GM21723 (cell line): ENCODE data around the gene OSBPL10.

ENCODE experiments used
- ATAC-seq: cut with Tn5 transposase; IDR thresholded peaks from one replicate; pipeline ENCODE4 v1.9.1; 2021; ENCODE audit warnings: mild to moderate bottlenecking, moderate library complexity; ENCODE audit not compliant: unreplicated experiment

The OSBPL10 gene

GRCh38 chr3:31636694-31637442 is 344.2 kb downstream of the OSBPL10 start:
- no peak for ATAC-seq

DNA sequence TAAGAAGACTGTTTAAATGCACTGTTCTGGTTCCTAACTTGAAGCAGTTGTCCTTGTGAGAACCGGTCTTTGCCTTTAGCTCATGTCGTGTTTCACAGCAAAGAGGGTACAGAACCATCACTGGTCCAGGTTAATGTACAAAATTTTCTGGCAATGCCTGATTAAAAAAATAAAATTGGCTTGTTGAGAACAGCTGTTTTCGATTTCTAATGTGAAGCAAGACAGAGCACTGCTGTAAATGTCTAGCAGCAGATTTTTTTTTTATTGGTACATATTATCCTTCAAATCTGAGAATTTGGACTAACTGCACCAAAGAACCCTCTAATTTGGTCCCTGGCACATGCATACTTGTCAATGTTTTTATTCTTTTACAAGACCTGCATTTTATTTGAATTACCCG is 345.0 kb downstream of the OSBPL10 start:
- ATAC-seq: no peak

- ATAC-seq: no peak
These were observed 345.5 kb downstream of the OSBPL10 start for GRCh38 chr3:31635545-31635944.

DNA sequence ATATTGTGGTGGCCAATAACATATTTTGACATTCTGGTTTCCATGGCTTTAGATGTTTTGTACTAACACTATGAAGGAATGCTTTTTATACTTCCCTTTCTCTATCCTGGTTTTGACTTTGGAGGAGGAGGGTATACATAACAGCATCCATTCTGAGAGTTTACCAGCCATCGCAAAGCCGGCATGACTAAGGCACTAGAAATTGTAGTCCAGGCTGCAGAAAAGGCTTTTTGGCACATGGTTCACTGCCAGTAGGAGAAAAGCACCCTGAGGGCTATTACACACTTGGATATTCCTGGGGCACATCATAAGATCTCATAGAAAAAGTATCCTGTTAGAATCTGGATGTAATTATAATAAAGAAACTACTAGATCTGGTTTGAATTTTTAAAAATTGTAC is 346.6 kb downstream of the OSBPL10 start:
- ATAC-seq: no peak

- no peak for ATAC-seq
These were observed 352.0 kb downstream of the OSBPL10 start for GRCh38 chr3:31629054-31629453.

- no peak for ATAC-seq
These were observed 355.7 kb downstream of the OSBPL10 start for GRCh38 chr3:31625358-31625757.

DNA sequence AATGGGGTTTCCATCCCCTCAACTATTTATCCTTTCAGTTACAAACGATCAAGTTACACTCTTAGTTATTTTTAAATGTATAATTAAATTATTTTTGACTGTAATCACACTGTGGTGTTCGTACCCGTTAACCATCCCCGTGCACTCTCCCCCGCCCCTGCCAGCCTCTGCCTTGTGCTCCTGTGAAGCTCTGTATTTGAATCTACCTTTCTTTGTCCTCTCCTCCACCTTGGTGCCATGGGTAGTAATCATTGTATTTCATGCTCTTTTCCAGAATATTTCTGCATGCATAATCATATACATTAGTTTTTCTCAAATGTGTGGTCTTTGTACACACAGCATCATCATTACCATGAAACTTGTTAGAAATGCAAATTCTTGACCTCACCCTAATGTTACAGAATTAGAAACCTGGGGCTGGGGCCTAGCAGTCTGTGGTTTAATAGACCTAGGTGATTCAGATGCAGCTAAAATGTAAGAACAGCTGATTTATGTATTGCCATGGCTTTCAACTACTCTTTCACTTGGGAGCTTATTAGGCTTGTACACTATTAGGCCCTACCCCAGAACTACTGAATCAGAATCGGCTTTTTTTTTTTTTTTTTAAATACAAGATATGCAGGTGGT is 356.9 kb downstream of the OSBPL10 start:
- ATAC-seq: no peak

DNA sequence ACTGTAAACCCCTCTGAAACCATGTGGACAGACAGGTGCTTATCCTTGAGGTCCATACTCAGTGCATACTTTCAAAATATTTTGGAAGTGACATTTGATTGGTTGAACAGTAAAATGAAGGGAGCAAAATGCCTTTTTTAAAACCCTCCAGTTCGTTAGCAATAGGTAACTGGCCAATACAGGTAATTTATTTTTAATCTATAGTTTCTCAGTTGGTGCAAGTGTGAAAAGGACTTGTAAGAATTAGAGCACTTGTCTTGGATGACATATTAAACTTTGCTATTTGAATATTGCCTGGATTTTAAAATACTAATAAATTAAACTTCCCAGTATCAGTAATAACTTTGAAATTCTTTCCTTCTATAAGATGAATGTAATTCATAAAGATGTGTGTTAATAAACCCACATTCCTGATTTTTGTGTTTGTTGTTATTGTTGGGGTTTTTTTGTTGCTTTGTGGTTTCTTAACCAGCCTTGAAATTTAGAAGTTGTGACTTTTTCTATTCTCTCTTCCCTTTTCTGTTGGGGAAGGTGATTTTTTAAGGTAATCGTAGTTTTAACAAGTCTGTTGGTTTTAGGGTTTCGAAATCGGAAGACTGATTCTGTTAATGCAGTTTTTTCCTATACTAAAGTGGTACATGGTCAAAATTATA is 358.3 kb downstream of the OSBPL10 start:
- peak; percentile 74 for ATAC-seq

- no peak for ATAC-seq
These were observed 359.7 kb downstream of the OSBPL10 start for GRCh38 chr3:31621314-31621713.

GRCh38 chr3:31620656-31621055 is 360.4 kb downstream of the OSBPL10 start:
- ATAC-seq: peak; percentile 42

GRCh38 chr3:31616711-31617110 is 364.4 kb downstream of the OSBPL10 start:
- no peak for ATAC-seq

DNA sequence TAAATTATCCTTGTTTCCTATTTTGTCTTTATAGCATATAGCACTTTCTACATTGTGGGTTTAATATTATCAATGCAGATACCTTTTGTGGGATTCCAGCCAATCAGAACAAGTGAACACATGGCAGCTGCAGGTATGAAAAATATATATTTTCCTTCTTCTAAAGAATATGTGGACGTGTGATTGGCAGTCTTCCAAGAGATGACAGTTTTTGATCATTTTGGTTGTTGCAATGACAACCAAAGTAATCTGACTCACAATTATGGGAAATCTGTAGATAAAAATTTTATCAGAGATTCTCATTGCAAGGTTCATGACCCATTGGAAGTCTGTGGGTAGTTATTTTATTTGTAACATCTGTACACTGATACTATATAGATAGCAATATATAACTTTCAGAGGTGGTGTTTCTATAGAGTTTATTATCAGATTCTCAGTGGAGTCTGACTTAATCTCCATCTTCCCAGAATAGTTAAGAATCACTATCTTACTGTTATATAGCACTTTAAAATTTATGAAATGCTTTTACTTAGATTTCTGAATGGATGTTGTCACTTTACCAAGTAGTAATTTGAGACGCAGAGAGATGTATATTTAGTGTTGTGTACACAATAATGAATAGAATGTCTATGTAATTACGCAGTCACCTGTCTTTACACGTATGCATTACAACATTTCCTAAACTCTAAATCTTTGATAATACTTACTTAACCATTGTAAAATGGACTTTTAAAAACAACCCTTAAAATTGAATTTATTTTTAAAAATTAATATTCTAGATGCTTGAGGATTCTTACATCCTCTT is 365.8 kb downstream of the OSBPL10 start:
- ATAC-seq: no peak

DNA sequence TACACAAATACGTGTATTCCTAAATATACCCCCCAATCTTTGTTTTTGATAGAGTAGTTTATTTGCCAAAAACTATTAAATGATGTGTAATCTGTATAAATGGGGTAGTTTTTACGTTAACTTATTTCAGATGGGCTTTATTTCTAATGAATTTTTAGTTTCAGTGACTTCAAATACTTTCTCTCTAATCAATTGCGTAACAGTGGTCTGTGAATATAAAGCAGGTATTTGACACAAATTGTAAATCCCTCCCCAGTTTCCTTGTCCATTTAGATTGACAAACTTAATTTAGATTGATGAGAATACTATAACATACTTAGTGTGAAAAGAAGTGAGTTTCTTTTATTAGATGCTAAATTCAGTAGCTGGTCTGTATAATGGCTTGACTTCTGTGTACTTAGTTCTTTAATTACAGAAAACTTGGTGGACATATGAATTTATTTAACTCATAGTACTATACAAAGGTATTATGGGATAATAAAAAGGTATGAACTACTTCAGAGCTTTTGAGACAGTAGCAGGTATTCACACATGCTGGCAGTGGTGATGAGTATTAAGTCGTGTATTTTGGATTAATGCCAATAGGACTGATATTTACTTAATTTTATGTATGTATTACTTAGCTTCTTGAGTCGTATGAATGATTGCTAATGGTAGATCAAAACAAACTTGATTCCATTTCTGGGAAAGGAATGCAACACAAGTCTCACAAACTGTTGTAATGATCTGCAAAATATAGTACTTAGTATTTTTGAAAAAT is 366.7 kb downstream of the OSBPL10 start:
- no peak for ATAC-seq

DNA sequence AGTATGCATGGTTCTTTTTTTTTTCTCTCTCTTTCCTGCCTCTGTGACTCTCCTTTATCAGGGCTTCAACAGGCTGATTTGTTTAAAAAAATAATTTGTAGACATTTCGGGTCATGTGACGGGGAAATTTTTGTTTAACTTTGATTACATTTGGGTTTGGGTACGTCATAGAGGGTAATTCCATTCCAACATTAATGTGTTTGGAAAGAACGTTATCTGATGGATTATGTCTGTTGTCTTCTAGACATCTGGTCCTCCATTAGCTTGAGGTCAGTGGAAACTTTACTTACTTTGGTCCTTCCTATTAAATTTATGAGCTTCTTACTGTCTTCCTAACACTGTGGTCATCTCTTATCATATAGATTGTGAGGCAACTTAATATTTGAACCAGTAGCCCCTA is 367.4 kb downstream of the OSBPL10 start:
- ATAC-seq: no peak

- ATAC-seq: no peak
These were observed 367.9 kb downstream of the OSBPL10 start for GRCh38 chr3:31613177-31613576.
